HEK293T (cell line): ENCODE data around the gene SLC13A3.

Source experiments
- CTCF ChIA-PET: fragments of 350-600 bp; formaldehyde crosslinking; extraction: SDS; loops from one replicate; lab custom pipeline; 2021; ENCODE audit warnings: antibody characterized with exemption, inconsistent platforms; lab: Yijun Ruan, JAX
- POLR2A ChIA-PET: fragments of 350-600 bp; formaldehyde crosslinking; extraction: SDS; loops from one replicate; lab custom pipeline; 2020; ENCODE audit warnings: antibody characterized with exemption, inconsistent platforms; lab: Yijun Ruan, JAX
- DNase-seq: peaks from one replicate; pipeline ENCODE4 v3.0.0; 2012; ENCODE audit warnings: mixed read lengths; ENCODE audit errors: extremely low spot score
- ARNT ChIP-seq: fragments of 450-650 bp; IDR thresholded peaks from 2 replicates; pipeline ENCODE4 v1.6.1; 2017; ENCODE audit warnings: mild to moderate bottlenecking
- BHLHE40 ChIP-seq: fragments of 450-650 bp; IDR thresholded peaks from 2 replicates; pipeline ENCODE4 v1.6.1; 2016; ENCODE audit warnings: mild to moderate bottlenecking, moderate library complexity, borderline replicate concordance
- CTBP1 ChIP-seq: fragments of 450-650 bp; IDR thresholded peaks from 2 replicates; pipeline ENCODE4 v1.6.1; 2016; ENCODE audit warnings: borderline replicate concordance
- ELF4 ChIP-seq: fragments of 450-650 bp; IDR thresholded peaks from 2 replicates; pipeline ENCODE4 v1.6.1; 2017; ENCODE audit warnings: antibody characterized with exemption
- FOXA1 ChIP-seq: fragments of 450-650 bp; IDR thresholded peaks from 2 replicates; pipeline ENCODE4 v1.6.1; 2016; ENCODE audit warnings: mild to moderate bottlenecking
- FOXK2 ChIP-seq: fragments of 450-650 bp; IDR thresholded peaks from 2 replicates; pipeline ENCODE4 v1.6.1; 2016; ENCODE audit warnings: mild to moderate bottlenecking
- FOXM1 ChIP-seq: fragments of 450-650 bp; IDR thresholded peaks from 2 replicates; pipeline ENCODE4 v1.6.1; 2017; ENCODE audit warnings: mild to moderate bottlenecking, borderline replicate concordance
- HDGF ChIP-seq: fragments of 450-650 bp; IDR thresholded peaks from 2 replicates; pipeline ENCODE4 v1.6.1; 2017; ENCODE audit warnings: antibody characterized with exemption, borderline replicate concordance
- L3MBTL2 ChIP-seq: fragments of 450-650 bp; conservative IDR thresholded peaks from 2 replicates; pipeline ENCODE4 v1.6.1; 2016; ENCODE audit warnings: mild to moderate bottlenecking
- LEF1 ChIP-seq: fragments of 450-650 bp; IDR thresholded peaks from 2 replicates; pipeline ENCODE4 v1.6.1; 2017; ENCODE audit warnings: mild to moderate bottlenecking, borderline replicate concordance
- NFRKB ChIP-seq: fragments of 450-650 bp; IDR thresholded peaks from 2 replicates; pipeline ENCODE4 v1.6.1; 2016; ENCODE audit warnings: mild to moderate bottlenecking, moderate library complexity
- SP1 ChIP-seq: fragments of 450-650 bp; IDR thresholded peaks from 2 replicates; pipeline ENCODE4 v1.6.1; 2017
- SUZ12 ChIP-seq: fragments of 450-650 bp; IDR thresholded peaks from 2 replicates; pipeline ENCODE4 v1.6.1; 2016; ENCODE audit warnings: mild to moderate bottlenecking
- TARDBP ChIP-seq: fragments of 450-650 bp; IDR thresholded peaks from 2 replicates; pipeline ENCODE4 v1.6.1; 2016
- ZNF384 ChIP-seq: fragments of 450-650 bp; IDR thresholded peaks from 2 replicates; pipeline ENCODE4 v1.6.1; 2016
- TF ChIP-seq, protein P1 (sequence below): fragments of 450-650 bp; IDR thresholded peaks from 2 replicates; pipeline ENCODE4 v1.6.1; 2016

The SLC13A3 gene

DNA sequence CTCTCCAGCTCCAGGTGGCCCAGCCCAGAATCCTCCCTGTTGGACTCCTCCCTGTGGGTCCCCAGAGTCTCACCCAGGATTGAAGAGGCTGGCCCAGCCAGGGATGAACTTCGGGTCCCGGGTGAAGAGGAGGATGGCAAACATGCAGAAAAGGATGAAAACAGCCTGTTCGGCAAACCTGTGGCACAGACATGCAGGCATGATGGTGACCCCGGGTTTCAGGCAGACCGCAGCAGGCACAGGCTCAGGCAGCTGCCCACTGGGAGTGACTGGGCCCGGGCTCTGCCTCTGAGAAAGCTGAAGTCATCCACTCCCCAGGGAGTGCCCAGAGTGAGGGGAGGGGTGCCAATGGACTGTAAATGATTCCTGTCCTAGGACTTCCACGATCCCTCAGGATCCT, 63.3 kb downstream of the SLC13A3 start:
- TF ChIP-seq, protein P1, sequence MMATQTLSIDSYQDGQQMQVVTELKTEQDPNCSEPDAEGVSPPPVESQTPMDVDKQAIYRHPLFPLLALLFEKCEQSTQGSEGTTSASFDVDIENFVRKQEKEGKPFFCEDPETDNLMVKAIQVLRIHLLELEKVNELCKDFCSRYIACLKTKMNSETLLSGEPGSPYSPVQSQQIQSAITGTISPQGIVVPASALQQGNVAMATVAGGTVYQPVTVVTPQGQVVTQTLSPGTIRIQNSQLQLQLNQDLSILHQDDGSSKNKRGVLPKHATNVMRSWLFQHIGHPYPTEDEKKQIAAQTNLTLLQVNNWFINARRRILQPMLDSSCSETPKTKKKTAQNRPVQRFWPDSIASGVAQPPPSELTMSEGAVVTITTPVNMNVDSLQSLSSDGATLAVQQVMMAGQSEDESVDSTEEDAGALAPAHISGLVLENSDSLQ = no peak
- TF ChIP-seq CTBP1 = no peak
- no peak for TF ChIP-seq ZNF384
- TF ChIP-seq L3MBTL2 = no peak
- no peak for TF ChIP-seq HDGF
- TF ChIP-seq SP1 = no peak
- no peak for TF ChIP-seq FOXM1
- ChIA-PET CTCF (no interaction called here), POLR2A (no interaction called here)
- no peak for DNase-seq

- ChIA-PET CTCF (no interaction called here), POLR2A (no interaction called here)
- DNase-seq = no peak
- TF ChIP-seq CTBP1 = no peak
- TF ChIP-seq HDGF = no peak
- no peak for TF ChIP-seq LEF1
- no peak for TF ChIP-seq TARDBP
- no peak for TF ChIP-seq FOXK2
- TF ChIP-seq ZNF384 = no peak
- TF ChIP-seq L3MBTL2 = no peak
- TF ChIP-seq ARNT = no peak
- TF ChIP-seq SUZ12 = no peak
- no peak for TF ChIP-seq FOXA1
- TF ChIP-seq SP1 = no peak
- no peak for TF ChIP-seq FOXM1
- no peak for TF ChIP-seq ELF4
Observed at GRCh38 chr20:46586724-46587123, 64.5 kb downstream of the SLC13A3 start.

DNA sequence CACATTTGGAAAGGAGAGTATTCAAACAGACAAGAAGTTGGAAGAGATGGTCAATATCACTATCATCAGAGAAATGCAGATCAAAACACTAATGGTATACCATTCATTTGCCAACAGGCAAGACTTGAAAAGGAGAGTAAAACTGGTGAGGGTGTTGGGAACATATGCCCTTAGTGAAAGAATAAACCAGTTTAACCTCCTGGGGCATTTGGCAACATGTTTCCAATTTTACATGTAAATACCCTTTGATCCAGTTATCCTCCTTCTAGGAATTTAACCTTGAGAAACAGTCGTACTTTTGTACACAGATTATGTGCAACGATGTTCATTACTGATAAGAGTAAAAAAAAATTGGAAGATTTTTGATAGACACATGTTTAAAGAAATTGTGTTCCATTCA, 66.8 kb downstream of the SLC13A3 start:
- ChIA-PET POLR2A (no interaction called here), CTCF (no interaction called here)

DNA sequence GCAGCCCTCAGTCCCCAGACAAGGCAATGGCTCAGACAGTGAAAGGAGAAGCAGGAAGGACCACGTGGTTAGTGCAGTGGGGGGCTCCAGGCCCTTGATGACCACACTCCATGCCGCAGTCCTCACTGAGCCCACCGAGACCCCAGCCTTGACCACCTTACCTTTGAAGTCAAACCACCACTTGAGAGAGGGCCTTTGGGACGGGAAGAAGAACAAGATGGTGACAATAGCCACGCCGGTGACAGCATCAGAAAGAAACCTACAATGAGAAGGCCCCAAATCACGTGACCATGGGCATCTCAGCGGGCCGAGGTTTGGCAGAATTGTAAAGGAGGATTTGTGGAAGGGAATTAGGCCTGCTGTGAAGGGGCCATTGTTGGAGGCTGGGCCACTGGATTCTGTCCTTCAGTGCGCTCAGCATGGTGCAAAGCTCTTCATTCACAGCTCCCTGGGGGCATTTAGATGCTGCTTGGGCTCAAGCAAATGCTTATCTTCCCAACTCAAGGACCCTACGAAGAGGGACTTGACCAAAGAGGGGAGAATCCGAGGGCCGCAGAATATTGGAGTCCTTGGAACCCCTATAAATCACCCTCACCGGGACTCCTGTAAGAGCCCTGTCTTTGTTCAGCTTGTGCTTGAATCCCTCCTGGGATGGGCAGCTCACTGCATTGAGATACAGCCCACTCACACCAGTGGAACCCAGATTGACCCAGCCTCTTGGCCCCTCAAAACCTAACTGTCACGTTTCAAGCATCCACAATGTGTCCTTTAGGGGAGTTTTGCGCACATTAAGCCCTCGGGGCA, 67.6 kb downstream of the SLC13A3 start:
- TF ChIP-seq L3MBTL2 (no peak), SP1 (no peak), LEF1 (no peak), ELF4 (no peak), FOXA1 (no peak), ZNF384 (no peak)
- TF ChIP-seq, protein P1 = no peak
- no peak for DNase-seq
- POLR2A ChIA-PET = no interaction called here
- CTCF ChIA-PET = interaction anchor here (0.6 kb wide), 1 partner anchor 38 kb away, joined by 4 read pairs; no protein-coding TSS in a partner anchor

More for the DNA sequence above, 66.8 kb downstream of the SLC13A3 start:
- TF ChIP-seq ARNT (no peak), FOXK2 (no peak), ZNF384 (no peak), TARDBP (no peak), ELF4 (no peak), FOXM1 (no peak), LEF1 (no peak), FOXA1 (no peak), BHLHE40 (no peak), NFRKB (no peak)
- TF ChIP-seq, protein P1 = no peak
- no peak for DNase-seq

DNA sequence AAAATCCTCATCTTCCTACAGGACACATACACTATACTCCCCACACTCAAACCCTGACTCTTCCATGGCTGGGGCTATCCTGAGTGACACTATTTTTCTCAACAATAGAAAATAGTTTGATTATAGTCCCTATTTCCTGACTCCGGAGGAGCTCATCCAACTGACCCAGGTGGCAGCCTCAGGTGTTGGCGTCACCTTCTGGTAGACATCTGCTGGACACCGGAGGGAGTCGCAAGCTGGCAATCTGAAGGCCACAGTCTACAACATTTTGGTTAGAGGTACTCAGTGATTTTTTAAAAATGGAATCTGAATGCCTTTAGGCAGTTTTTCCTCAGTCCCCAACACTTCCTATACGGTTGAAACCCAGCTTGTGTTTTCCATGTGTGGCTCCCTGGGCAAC, 68.6 kb downstream of the SLC13A3 start:
- no peak for DNase-seq
- ChIA-PET POLR2A (no interaction called here), CTCF (interaction anchor here (0.6 to 0.9 kb wide), 2 partner anchors 20 to 38 kb away, joined by 3 to 4 read pairs; no protein-coding TSS in a partner anchor)
- no peak for TF ChIP-seq FOXK2
- no peak for TF ChIP-seq SP1
- TF ChIP-seq L3MBTL2 = no peak
- TF ChIP-seq BHLHE40 = no peak
- TF ChIP-seq LEF1 = no peak
- no peak for TF ChIP-seq SUZ12
- no peak for TF ChIP-seq TARDBP
- no peak for TF ChIP-seq CTBP1
- TF ChIP-seq FOXM1 = no peak
- no peak for TF ChIP-seq NFRKB
- TF ChIP-seq ELF4 = no peak
- no peak for TF ChIP-seq ARNT
- TF ChIP-seq FOXA1 = no peak
- no peak for TF ChIP-seq ZNF384
- TF ChIP-seq HDGF = no peak
- TF ChIP-seq, protein P1 = no peak

- TF ChIP-seq CTBP1 = no peak
- TF ChIP-seq L3MBTL2 = no peak
- no peak for TF ChIP-seq FOXA1
- no peak for TF ChIP-seq ARNT
- TF ChIP-seq, protein P1 = no peak
- TF ChIP-seq NFRKB = no peak
- CTCF ChIA-PET = no interaction called here
- no peak for DNase-seq
- POLR2A ChIA-PET = no interaction called here
Observed at GRCh38 chr20:46581391-46581790, 69.9 kb downstream of the SLC13A3 start.
